ENCODE data around the gene FBL. TPM values are rescaled to one million over a fixed set of nuclear protein-coding genes. Genes with fewer than 3 reads are reported as not detected.

The FBL gene
- total RNA-seq, 2 experiments from 2014 or later = 336 to 365 TPM

GRCh38 chr19:39813264-39813993 is 32.8 kb downstream of the FBL start:
- CTCF ChIA-PET (ENCODE audit: unreplicated experiment) = no interaction called here
- H3K36me3 ChIP-seq (ENCODE audit: insufficient read depth, low read length) = no peaks in the 10 kb centered on the region
- BruUV-seq (replicated peaks) = no TSS peak

GRCh38 chr19:39811064-39811463 is 35.1 kb downstream of the FBL start:
- POLR2A ChIA-PET = interaction anchor here (1.0 kb wide), 1 partner anchor 10 kb away, joined by 3 read pairs; no protein-coding TSS in a partner anchor
- Histone ChIP-seq H3K36me3 (ENCODE audit: insufficient read depth, low read length) (no peaks in the 10 kb centered on the region), H3K9me3 (ENCODE audit: low read length) (no peaks in the 10 kb centered on the region), H3K4me1 (ENCODE audit: insufficient read depth, low read length, poor library complexity, severe bottlenecking) (no peaks in the 10 kb centered on the region), H4K20me1 (ENCODE audit: insufficient read depth, low read length) (no peaks in the 10 kb centered on the region), H3K79me2 (ENCODE audit: insufficient read depth, low read depth, low read length) (no peaks in the 10 kb centered on the region), H3K27ac (ENCODE audit: low read depth, low read length, poor library complexity, severe bottlenecking) (no peak overlapping the region), H3K4me3 (ENCODE audit: low read depth, low read length, poor library complexity, severe bottlenecking) (no peak overlapping the region), H3K4me2 (ENCODE audit: low read length) (no peak overlapping the region), H2AFZ (ENCODE audit: low read length) (no peak overlapping the region), H3K9me2 (ENCODE audit: insufficient read depth, low read length) (no peaks in the 10 kb centered on the region)
- CTCF ChIA-PET (ENCODE audit: unreplicated experiment) = no interaction called here
- no TSS peak for BruUV-seq (replicated peaks)
- TF ChIP-seq EZH2phosphoT487 (IDR thresholded peaks at IDR 0.05; ENCODE audit: borderline replicate concordance, low read depth, low read length) (no peak), CTCF (conservative IDR thresholded peaks at IDR 0.05; ENCODE audit: low read length) (no peak)
- no peak for DNase-seq (ENCODE audit: low spot score)
- intact Hi-C loops (cut with micrococcal nuclease; ENCODE audit: unreplicated experiment) = no loop called here

More at GRCh38 chr19:39813264-39813993, 32.8 kb downstream of the FBL start:
- no peak for DNase-seq (ENCODE audit: low spot score)
- no peak overlapping the region for H3K4me3 ChIP-seq (ENCODE audit: low read depth, low read length, poor library complexity, severe bottlenecking)
- H3K9me2 ChIP-seq (ENCODE audit: insufficient read depth, low read length) = no peaks in the 10 kb centered on the region
- no peak overlapping the region for H3K27ac ChIP-seq (ENCODE audit: low read depth, low read length, poor library complexity, severe bottlenecking)
- intact Hi-C loops (cut with micrococcal nuclease; ENCODE audit: unreplicated experiment) = no loop called here
- TF ChIP-seq CTCF (conservative IDR thresholded peaks at IDR 0.05; ENCODE audit: low read length) (no peak), EZH2phosphoT487 (IDR thresholded peaks at IDR 0.05; ENCODE audit: borderline replicate concordance, low read depth, low read length) (no peak)
- H3K9me3 ChIP-seq (ENCODE audit: low read length) = no peaks in the 10 kb centered on the region
- H4K20me1 ChIP-seq (ENCODE audit: insufficient read depth, low read length) = no peaks in the 10 kb centered on the region
- H2AFZ ChIP-seq (ENCODE audit: low read length) = no peak overlapping the region
- H3K4me2 ChIP-seq (ENCODE audit: low read length) = no peak overlapping the region
- H3K4me1 ChIP-seq (ENCODE audit: insufficient read depth, low read length, poor library complexity, severe bottlenecking) = no peaks in the 10 kb centered on the region
- H3K79me2 ChIP-seq (ENCODE audit: insufficient read depth, low read depth, low read length) = no peaks in the 10 kb centered on the region
- POLR2A ChIA-PET = no interaction called here

- intact Hi-C loops (cut with micrococcal nuclease; ENCODE audit: unreplicated experiment) = no loop called here
- Histone ChIP-seq H3K4me1 (ENCODE audit: insufficient read depth, low read length, poor library complexity, severe bottlenecking) (no peaks in the 10 kb centered on the region), H3K4me2 (ENCODE audit: low read length) (no peak overlapping the region), H4K20me1 (ENCODE audit: insufficient read depth, low read length) (no peaks in the 10 kb centered on the region), H3K27ac (ENCODE audit: low read depth, low read length, poor library complexity, severe bottlenecking) (no peak overlapping the region), H2AFZ (ENCODE audit: low read length) (no peak overlapping the region), H3K9me3 (ENCODE audit: low read length) (no peaks in the 10 kb centered on the region), H3K36me3 (ENCODE audit: insufficient read depth, low read length) (no peaks in the 10 kb centered on the region), H3K9me2 (ENCODE audit: insufficient read depth, low read length) (no peaks in the 10 kb centered on the region), H3K79me2 (ENCODE audit: insufficient read depth, low read depth, low read length) (no peaks in the 10 kb centered on the region), H3K4me3 (ENCODE audit: low read depth, low read length, poor library complexity, severe bottlenecking) (no peak overlapping the region)
- DNase-seq (ENCODE audit: low spot score) = no peak
- ChIA-PET POLR2A (interaction anchor here (0.6 to 1.0 kb wide), 2 partner anchors 10 to 24 kb away, joined by 3 read pairs; no protein-coding TSS in a partner anchor), CTCF (ENCODE audit: unreplicated experiment) (no interaction called here)
- BruUV-seq (replicated peaks) = no TSS peak
- TF ChIP-seq CTCF (conservative IDR thresholded peaks at IDR 0.05; ENCODE audit: low read length) (0 out of 2 replicates have a peak, but pooled peaks have one; percentile 11), EZH2phosphoT487 (IDR thresholded peaks at IDR 0.05; ENCODE audit: borderline replicate concordance, low read depth, low read length) (no peak)
These were observed 35.8 kb downstream of the FBL start for GRCh38 chr19:39810424-39810823.
